ENCODE data around the gene RPL12.
"Not testable (repeated sequence)": the region's sequence is repeated elsewhere in the genome, so short reads cannot be mapped to it uniquely, and the experiment has no call there.

RPL12 gene

DNA sequence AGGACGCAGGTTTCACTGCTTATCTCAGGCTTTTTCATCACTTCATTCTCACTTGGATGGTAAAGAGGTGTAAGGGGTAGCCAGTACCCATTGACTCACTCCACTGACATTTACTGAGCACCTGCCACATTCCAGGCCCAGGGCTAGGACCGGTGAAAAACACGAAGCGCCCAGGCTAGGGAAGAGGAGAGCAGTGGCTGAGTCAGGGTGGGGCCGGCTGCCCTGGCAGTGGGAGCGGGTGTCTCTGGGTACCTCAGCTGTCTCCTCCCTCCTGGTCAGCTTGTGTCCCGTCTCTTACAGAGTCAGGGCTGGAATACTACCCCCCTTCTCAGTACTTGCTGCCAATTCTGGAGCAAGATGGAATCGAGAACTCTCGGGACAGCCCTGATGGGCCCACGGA lies 22.3 kb upstream of the RPL12 start:
- FAIRE-seq (no peak), DNase-seq (ENCODE audit: extremely low spot score, insufficient read length, low read depth) (no peak)

DNA sequence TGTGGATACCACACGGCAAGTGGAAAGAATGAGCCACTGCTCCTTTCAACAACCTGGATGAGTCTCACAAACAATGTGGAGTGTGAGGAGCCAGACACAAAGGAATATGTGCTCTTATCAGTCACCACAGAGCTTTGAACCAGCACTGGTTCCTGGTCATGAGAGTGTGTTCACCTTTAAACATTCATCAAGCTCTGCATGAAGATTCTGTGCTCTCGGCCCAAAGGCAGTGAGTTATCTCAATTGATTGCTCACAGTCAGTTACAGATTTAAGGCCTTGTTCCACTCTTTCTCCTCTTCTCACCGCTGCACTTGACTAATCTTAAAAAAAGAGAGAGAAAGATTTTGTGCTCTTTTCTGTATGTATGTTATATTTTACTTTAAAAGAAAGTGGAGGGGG lies 19.5 kb upstream of the RPL12 start:
- FAIRE-seq (no peak), DNase-seq (ENCODE audit: extremely low spot score, insufficient read length, low read depth) (no peak)

DNA sequence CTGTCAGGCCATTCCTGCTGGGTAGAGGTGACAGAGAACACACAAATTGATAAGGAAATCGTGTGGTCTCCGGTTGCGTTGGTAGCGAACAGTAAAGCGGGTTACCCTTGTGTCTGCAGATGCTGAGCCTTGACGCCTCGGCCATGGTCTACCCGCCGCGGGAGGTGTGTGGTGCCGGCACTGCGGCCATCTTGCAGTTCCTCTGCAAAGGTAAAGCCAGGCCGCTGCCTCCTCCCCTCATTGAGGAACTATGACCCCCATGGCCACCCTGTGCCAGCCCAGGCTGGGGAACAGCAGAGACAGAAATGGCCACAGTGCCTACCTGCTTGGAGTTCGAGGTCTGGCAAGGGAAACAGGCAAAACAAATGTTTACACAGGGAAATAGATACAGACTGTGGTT lies 16.4 kb upstream of the RPL12 start:
- FAIRE-seq = no peak
- no peak for DNase-seq (ENCODE audit: extremely low spot score, insufficient read length, low read depth)

- DNase-seq (ENCODE audit: extremely low spot score, insufficient read length, low read depth); FAIRE-seq: not testable (repeated sequence)
Measured at GRCh38 chr9:127466407-127466917, 15.3 kb upstream of the RPL12 start.

- DNase-seq (ENCODE audit: extremely low spot score, insufficient read length, low read depth) = no peak
- FAIRE-seq = no peak
Measured at GRCh38 chr9:127463911-127464310, 12.7 kb upstream of the RPL12 start.

- no peak for DNase-seq (ENCODE audit: extremely low spot score, insufficient read length, low read depth)
- FAIRE-seq = no peak
Measured at GRCh38 chr9:127463382-127463781, 12.2 kb upstream of the RPL12 start.

GRCh38 chr9:127458921-127459320 lies 7.7 kb upstream of the RPL12 start:
- DNase-seq (ENCODE audit: extremely low spot score, insufficient read length, low read depth) = no peak
- FAIRE-seq = no peak

GRCh38 chr9:127457191-127457878 lies 6.1 kb upstream of the RPL12 start:
- FAIRE-seq (no peak), DNase-seq (ENCODE audit: extremely low spot score, insufficient read length, low read depth) (no peak)

GRCh38 chr9:127455324-127455992 lies 4.3 kb upstream of the RPL12 start:
- FAIRE-seq (peak; percentile 42), DNase-seq (ENCODE audit: extremely low spot score, insufficient read length, low read depth) (no peak)

- no peak for DNase-seq (ENCODE audit: extremely low spot score, insufficient read length, low read depth)
- no peak for FAIRE-seq
Measured at GRCh38 chr9:127452691-127453090, 1.5 kb upstream of the RPL12 start.

- FAIRE-seq = peak; percentile 73
- peak; percentile 35 for DNase-seq (ENCODE audit: extremely low spot score, insufficient read length, low read depth)
Measured at GRCh38 chr9:127451858-127452656, 851 bp upstream of the RPL12 start.

GRCh38 chr9:127451608-127451857 lies 327 bp upstream of the RPL12 start:
- DNase-seq (ENCODE audit: extremely low spot score, insufficient read length, low read depth) (no peak), FAIRE-seq (no peak)

DNA sequence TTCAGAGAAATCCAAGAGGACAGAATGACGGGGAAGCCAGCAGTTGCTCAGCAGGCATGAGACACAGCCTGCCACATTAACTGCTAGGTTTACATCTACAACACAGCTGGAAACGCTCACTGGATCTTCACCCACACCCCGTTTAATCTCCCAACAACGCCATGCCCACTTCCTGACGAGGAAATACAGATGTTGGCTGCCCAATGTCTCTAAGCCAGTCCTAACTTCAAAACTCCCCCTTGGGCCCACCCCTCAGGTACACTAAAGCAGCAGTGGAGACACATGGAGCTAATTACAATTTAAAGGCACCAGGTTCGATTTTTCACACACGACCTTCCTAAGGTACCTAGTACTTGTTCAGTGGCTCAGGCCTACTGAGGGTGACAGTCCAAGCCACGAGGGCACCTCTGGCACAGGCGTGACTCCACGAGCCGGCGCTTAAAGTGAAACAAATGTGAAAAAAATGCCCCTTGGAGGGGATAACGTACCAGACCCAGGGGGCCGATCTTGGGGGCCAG lies 904 bp downstream of the RPL12 start:
- no peak for FAIRE-seq
- no peak for DNase-seq (ENCODE audit: extremely low spot score, insufficient read length, low read depth)

GRCh38 chr9:127449332-127449966 lies 1.8 kb downstream of the RPL12 start:
- FAIRE-seq = no peak
- DNase-seq (ENCODE audit: extremely low spot score, insufficient read length, low read depth) = no peak

GRCh38 chr9:127448112-127448805 lies 2.9 kb downstream of the RPL12 start:
- no peak for DNase-seq (ENCODE audit: extremely low spot score, insufficient read length, low read depth)

DNA sequence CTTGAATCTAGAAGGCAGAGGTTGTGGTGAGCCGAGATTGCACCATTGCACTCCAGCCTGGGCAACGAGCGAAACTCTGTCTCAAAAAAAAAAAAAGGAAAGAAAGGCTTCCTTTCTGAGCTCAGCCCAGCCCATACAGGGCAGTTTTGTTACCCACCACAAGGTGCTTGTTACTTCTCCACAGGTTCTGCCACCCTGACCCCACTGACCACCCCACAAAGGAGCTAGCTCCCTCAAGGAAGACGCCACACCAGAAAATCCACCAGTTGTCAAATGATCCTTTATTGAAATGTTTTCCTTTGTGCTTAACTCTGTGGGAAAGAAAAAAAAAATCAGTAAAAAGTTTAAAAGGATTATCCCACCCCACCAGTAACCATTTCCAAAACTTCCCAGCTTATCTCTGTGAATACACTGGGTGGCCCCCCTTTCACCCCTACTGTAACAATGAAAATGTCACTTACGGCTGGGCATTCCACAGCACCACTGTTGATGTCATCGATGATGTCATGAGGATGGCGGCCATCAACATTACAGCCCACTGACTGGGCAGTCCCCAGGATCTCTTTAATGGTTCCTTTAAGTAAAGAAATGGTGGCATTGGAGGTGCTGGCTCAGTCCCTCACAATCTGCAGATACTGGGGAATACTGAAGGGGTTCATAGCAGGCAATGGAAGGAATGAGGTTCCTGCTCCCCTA lies 3.6 kb downstream of the RPL12 start:
- no peak for DNase-seq (ENCODE audit: extremely low spot score, insufficient read length, low read depth)
- no peak for FAIRE-seq

More at GRCh38 chr9:127448112-127448805, 2.9 kb downstream of the RPL12 start:
- no peak for FAIRE-seq

DNA sequence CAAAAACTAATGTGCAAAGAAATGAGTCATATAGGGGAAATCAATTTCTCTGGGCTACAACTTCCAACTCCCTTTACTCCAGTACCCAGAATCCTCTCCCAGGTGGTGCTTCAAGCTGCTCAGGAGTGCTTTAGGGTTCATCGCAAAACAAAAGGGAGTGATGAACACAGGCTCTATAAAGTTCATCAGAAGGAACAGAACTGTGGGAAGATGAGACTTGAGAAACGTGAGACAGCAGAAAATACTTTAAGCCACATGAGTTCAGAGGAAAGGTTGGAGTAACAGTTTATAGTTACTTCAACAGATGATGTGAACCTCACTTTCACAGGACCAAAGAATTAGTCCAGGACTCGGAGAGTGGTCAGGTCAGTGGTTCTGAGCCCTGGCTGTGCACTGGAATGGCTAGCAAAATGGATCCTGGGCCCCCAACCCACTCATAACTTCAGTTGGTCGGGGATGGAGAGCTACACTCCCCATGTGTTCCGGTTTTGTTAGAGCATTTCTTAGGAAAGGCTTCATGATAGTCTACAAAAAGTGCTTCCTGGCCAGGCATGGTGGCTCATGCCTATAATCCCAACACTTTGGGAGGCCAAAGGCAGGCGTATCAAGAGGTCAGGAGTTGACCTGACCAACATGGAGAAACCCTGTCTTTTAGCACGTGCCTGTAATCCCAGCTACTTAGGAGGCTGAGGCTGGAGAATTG lies 4.3 kb downstream of the RPL12 start:
- DNase-seq (ENCODE audit: extremely low spot score, insufficient read length, low read depth) (no peak), FAIRE-seq (no peak)

DNA sequence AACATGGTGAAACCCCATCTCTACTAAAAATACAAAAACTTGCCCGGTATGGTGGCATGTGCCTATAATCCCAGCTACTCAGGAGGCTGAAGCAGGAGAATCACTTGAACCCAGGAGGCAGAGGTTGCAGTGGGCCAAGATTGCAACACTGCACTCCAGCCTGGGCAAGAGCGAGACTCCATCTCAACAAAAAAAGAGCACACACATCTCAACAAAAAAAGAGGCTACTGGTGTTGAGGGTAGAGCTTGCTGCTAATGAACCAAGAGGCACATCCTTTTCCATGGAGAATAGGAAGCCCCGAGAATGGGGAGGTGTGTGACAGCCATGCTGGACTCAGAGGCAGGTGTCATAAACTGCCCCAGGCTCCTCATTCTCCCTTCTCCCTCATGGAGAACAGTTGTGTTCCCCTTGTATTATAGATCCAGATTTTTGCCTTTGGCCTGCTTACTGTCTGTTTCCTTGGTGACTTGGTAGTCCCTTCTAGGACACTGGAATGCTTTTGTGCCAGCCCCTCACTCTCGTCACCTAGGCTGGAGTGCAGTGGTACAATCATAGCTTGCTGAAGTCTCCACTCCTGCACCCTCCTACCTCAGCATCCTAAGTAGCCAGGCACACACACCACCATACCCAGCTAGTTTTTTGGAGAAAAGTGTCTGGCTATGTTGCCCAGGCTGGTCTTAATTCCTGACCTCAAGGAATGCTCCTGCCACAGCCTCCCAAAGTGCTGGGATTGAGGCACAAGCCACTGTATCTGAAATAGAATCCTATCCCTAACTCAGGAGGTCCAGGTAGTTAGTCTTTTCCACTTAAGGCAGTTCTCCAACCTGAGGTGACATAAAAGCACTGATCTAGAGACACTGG lies 5.1 kb downstream of the RPL12 start:
- no peak for FAIRE-seq
- DNase-seq (ENCODE audit: extremely low spot score, insufficient read length, low read depth) = no peak
